Nephron (organoid): ENCODE measurements around the gene ETV6.

Experiments used
- H3K27ac Mint-ChIP-seq, 3 experiments: 2 replicates each; pipeline ENCODE4 v1.8.0; 2020; ENCODE audit warnings: mixed read lengths in 3 of 3, mild to moderate bottlenecking in 2 of 3, moderate library complexity in 1 of 3
- H3K27me3 Mint-ChIP-seq: 2 replicates; pipeline ENCODE4 v1.8.0; 2021; ENCODE audit warnings: low read depth, mild to moderate bottlenecking, moderate library complexity, mixed read lengths
- H3K36me3 Mint-ChIP-seq: 2 replicates; pipeline ENCODE4 v1.8.0; 2020; ENCODE audit warnings: low read depth, mixed read lengths
- H3K4me1 Mint-ChIP-seq: 2 replicates; pipeline ENCODE4 v1.8.0; 2020; ENCODE audit warnings: mixed read lengths
- H3K4me3 Mint-ChIP-seq, 3 experiments: 2 replicates each; pipeline ENCODE4 v1.8.0; 2020; ENCODE audit warnings: mild to moderate bottlenecking in 3 of 3, mixed read lengths in 3 of 3, moderate library complexity in 2 of 3
- H3K9me3 Mint-ChIP-seq: 2 replicates; pipeline ENCODE4 v1.8.0; 2020; ENCODE audit warnings: mixed read lengths
- TF ChIP-seq, protein P1 (sequence below), 3 experiments: fragments of 200-600 bp; sonication (generic); IDR thresholded peaks; one replicate each; pipeline ENCODE4 v1.5.0; 2021; ENCODE audit warnings: antibody characterized with exemption in 3 of 3; ENCODE audit not compliant: unreplicated experiment in 3 of 3

The ETV6 gene

GRCh38 chr12:11758510-11759493 is 109.3 kb downstream of the ETV6 start:
- Mint-ChIP-seq H3K4me3 (peak overlapping the region in 1 of 3 experiments; percentile 30), H3K4me1 (peaks cover 46% of the 10 kb centered on the region), H3K27me3 (no peaks in the 10 kb centered on the region), H3K36me3 (peaks cover 6% of the 10 kb centered on the region), H3K9me3 (no peaks in the 10 kb centered on the region), H3K27ac (peak overlapping the region; percentile 88 to 91 (median 90))
- TF ChIP-seq, protein P1, sequence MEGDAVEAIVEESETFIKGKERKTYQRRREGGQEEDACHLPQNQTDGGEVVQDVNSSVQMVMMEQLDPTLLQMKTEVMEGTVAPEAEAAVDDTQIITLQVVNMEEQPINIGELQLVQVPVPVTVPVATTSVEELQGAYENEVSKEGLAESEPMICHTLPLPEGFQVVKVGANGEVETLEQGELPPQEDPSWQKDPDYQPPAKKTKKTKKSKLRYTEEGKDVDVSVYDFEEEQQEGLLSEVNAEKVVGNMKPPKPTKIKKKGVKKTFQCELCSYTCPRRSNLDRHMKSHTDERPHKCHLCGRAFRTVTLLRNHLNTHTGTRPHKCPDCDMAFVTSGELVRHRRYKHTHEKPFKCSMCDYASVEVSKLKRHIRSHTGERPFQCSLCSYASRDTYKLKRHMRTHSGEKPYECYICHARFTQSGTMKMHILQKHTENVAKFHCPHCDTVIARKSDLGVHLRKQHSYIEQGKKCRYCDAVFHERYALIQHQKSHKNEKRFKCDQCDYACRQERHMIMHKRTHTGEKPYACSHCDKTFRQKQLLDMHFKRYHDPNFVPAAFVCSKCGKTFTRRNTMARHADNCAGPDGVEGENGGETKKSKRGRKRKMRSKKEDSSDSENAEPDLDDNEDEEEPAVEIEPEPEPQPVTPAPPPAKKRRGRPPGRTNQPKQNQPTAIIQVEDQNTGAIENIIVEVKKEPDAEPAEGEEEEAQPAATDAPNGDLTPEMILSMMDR (IDR thresholded peaks at IDR 0.05; ENCODE audit: unreplicated experiment in 3 of 3) = no peak

GRCh38 chr12:11759494-11759878 is 110.0 kb downstream of the ETV6 start:
- Mint-ChIP-seq H3K9me3 (no peaks in the 10 kb centered on the region), H3K4me1 (peaks cover 53% of the 10 kb centered on the region), H3K36me3 (peaks cover under 1% of the 10 kb centered on the region), H3K4me3 (no peak overlapping the region), H3K27me3 (no peaks in the 10 kb centered on the region), H3K27ac (peak overlapping the region; percentile 88 to 91 (median 90))
- TF ChIP-seq, protein P1 (IDR thresholded peaks at IDR 0.05; ENCODE audit: unreplicated experiment in 3 of 3) = no peak

DNA sequence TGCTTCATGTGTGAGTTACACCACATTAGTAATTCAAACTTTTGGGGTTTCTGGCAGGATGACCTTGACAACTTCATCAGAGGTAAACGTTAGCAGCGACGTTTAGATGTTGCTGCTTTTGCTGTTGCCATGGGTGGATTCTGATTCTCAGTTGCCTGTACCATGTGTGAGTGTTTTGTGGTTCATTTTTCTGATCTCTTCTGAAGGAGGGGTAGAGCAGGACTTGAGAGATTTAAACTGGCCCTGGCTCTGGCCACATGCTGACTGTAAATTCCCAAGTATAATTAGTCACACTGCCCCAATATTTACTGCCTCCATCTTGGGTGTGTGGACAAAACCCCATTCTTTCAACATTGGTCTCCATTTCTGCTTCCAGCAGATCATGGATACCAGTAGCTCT is 110.4 kb downstream of the ETV6 start:
- no peaks in the 10 kb centered on the region for H3K36me3 Mint-ChIP-seq

DNA sequence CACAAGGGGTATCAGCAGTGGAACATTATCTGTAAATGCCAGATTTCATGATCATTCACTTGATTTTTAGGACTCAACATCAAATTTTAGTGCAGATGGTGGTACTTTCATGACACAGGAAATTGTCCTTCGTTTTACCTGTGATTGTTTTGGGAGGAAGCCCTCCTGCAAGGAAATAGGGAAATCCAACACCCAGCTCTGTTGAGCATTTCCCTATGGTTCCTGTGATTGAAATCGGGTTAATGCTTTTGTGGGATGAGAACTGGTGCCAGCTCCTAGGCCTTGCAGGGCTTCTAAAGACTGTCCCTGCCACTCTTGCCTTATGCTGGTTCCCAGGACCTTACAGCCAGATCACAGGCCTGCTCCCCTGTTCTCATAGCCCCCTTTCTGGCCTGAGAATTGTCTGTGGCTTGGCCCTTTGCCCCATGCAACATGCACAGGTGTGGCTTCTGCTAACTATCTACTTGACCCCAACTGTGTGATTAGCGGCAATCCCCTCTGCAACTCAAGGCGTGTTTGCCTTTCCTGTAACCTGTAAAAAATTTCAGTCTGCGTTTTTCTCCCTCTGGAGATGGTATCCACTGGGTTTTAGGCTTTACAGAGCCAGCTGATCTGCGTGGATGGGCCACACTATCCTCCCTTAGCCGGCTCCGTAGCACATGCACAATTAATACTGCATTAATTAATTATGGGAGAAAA is 112.5 kb downstream of the ETV6 start:
- Mint-ChIP-seq H3K27ac (no peak overlapping the region), H3K4me3 (no peak overlapping the region), H3K27me3 (no peaks in the 10 kb centered on the region), H3K9me3 (no peaks in the 10 kb centered on the region), H3K36me3 (no peaks in the 10 kb centered on the region), H3K4me1 (peaks cover 61% of the 10 kb centered on the region)
- TF ChIP-seq, protein P1 (IDR thresholded peaks at IDR 0.05; ENCODE audit: unreplicated experiment in 3 of 3) = no peak

More for the DNA sequence above, 110.4 kb downstream of the ETV6 start:
- TF ChIP-seq, protein P1 (IDR thresholded peaks at IDR 0.05; ENCODE audit: unreplicated experiment in 3 of 3) = no peak
- H3K27ac Mint-ChIP-seq = peak overlapping the region in 2 of 3 experiments; percentile 11 to 88
- no peak overlapping the region for H3K4me3 Mint-ChIP-seq
- H3K27me3 Mint-ChIP-seq = no peaks in the 10 kb centered on the region
- no peaks in the 10 kb centered on the region for H3K9me3 Mint-ChIP-seq
- peaks cover 57% of the 10 kb centered on the region for H3K4me1 Mint-ChIP-seq

DNA sequence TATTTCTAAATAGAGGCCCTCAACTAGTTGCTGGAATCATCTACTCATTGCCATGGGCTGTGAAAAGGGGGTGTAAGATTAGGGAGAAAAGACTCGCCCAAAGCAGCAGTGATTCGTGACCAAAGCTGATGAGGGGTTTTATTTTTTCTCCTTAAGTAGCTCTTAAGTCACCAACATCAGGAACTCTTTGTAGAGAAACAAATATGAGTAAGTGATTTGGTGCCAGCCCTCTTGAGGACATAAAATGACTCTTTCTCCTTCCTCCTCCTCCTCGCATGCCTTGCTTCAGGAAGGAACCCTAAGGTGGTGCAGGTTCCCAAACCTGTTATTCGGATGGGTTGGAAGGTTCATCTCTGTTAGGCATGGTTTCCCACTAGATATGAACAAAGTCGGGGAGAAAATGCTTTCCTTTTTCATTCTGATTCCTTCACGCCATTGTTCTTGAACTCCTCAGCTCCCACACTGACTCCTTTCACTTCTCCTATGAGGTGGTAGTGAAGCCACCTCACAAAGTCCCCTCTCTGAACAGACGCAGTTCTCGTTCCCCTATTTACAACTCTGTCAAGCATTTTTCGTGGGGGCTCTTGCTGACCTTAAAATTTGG is 113.4 kb downstream of the ETV6 start:
- Mint-ChIP-seq H3K27ac (peak overlapping the region in 2 of 3 experiments; percentile 64 to 100), H3K36me3 (no peaks in the 10 kb centered on the region), H3K9me3 (no peaks in the 10 kb centered on the region), H3K27me3 (no peaks in the 10 kb centered on the region), H3K4me1 (peaks cover 66% of the 10 kb centered on the region), H3K4me3 (no peak overlapping the region)
- TF ChIP-seq, protein P1 (IDR thresholded peaks at IDR 0.05; ENCODE audit: unreplicated experiment in 3 of 3) = no peak
